Right forelimb (tissue), 1 donor: ENCODE measurements around the gene PPP1R3E.
A peak's percentile ranks its signal among the peaks of the same experiment; 100 is the strongest.
"Not testable (repeated sequence)": the region's sequence is repeated elsewhere in the genome, so short reads cannot be mapped to it uniquely, and the experiment has no call there.

Experiments
- DNase-seq: peaks from one replicate; pipeline ENCODE4 v3.0.0-alpha.2; 2018

PPP1R3E gene

DNA sequence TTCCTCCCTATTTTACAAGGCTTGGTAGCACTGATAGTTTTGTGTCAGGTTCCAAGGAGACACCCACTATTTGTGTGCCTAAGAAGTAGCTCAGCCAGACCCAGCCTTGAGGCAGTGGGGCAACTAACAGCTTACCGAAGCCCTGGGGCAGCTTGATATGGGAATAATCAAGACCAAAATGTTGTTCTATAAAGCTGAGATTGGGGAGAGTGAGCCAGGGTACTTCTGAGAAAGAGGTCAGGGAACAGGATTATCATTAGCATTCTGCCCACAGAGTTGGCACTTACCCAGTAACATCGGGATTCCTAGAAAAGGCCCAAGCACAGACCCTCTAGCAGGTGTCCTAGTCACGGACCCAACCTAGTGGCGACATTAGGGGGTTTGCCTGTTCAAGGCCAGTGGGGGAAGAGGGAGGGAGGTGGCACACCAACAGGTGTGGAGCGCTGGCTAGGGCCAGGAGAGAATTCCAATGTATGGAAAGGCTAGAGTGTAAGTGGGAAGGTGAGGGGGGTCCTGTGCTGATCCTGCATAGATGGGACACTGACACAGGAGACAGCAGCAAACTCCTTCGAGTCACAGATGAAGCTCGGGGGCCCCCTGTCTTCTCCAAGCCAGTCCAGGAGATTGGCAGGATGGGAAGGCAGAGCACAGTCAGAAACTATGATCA lies 4.9 kb downstream of the PPP1R3E start:
- no peak for DNase-seq

- DNase-seq = no peak
These were observed 5.6 kb downstream of the PPP1R3E start for GRCh38 chr14:23297096-23297495.

- no peak for DNase-seq
These were observed 6.5 kb downstream of the PPP1R3E start for GRCh38 chr14:23296012-23296777.

DNA sequence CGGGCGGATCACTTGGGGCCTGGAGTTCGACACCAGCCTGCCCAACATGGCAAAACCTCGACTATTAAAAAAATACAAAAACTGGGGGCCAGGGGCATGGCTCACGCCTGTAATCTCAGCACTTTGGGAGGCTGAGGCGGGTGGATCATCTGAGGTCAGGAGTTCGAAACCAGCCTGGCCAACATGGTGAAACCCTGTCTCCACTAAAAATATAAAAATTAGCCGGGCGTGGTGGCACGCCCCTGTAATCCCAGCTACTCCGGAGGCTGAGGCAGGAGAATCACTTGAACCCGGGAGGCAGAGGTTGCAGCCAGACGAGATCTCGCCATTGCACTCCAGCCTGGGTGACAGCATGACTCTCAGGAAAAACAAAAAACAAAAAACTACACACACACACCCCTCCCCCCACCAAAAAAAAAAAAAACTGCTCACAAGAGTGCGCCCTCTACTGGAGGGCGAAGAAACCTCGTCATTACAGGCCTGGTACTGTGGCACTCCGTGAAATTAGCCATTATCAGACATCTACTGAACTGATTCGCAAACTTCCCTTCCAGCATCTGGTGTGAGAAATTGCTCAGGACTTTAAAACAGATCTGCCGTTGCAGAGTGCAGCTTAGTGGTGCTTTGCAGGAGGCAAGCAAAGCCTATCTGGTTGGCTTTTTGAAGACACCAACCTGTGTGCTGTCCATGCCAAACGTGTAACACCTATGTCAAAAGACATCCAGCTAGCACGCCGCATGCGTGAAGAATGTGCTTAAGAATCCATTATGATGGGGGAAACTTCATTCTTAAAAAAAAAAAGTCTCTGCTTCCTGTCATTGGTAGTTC lies 7.7 kb downstream of the PPP1R3E start:
- peak; percentile 59 for DNase-seq

GRCh38 chr14:23286902-23287479 lies 15.7 kb downstream of the PPP1R3E start:
- no peak for DNase-seq

- DNase-seq = peak; percentile 99
These were observed 16.4 kb downstream of the PPP1R3E start, which contains the start of gene HOMEZ for GRCh38 chr14:23286020-23286901. Gene HOMEZ, minus strand, starts transcription at chr14:23286132. Its CDS starts 180 bp downstream, at chr14:23285952.

- no peak for DNase-seq
These were observed 17.1 kb downstream of the PPP1R3E start for GRCh38 chr14:23285530-23286019.

DNA sequence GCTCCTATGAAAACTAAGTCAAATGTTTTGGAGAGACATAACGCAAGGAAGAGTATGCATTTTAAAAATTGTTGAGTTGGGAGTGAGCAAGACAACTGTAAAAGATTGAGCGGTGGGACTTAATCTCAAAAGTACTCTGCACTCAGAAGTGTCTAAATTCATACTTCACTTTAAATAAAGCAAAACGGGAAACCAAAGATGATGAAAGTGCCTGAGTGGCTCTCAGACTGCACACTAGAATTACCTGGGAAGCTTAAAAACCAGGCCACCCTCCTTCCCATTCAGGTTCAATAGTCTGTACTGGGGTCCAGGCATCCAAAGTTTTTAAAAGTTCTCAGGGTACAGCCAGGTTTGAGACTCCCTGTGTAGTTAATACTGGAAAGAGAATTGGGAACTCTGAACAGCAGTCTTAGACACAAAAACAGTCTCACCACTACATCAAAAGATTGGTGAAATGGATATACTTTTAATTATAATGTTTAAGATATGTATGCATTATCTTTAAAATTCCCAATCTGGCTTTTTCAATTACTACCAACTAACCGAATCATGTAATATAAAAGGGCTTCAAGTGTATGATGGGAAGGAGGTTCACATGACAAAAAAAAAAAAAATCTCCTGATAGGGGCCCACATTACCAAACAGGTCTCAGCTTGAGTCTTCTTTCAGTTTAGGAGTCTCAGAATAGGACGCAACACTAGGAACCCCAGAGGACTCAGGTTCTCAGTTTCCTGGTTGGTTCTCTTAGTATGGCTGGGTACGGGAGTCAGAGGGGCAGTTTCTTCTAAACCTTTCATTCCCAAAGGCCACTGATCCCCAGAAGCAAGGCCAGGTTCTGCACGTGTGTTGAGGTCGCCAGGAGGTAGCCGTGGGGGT lies 17.8 kb downstream of the PPP1R3E start:
- DNase-seq = no peak

GRCh38 chr14:23281247-23281646 lies 21.4 kb downstream of the PPP1R3E start:
- no peak for DNase-seq

- not testable (repeated sequence) for DNase-seq
These were observed 24.7 kb downstream of the PPP1R3E start for GRCh38 chr14:23277928-23278327.

GRCh38 chr14:23277189-23277588 lies 25.5 kb downstream of the PPP1R3E start:
- no peak for DNase-seq

- DNase-seq = no peak
These were observed 27.2 kb downstream of the PPP1R3E start for GRCh38 chr14:23275412-23275811.

- no peak for DNase-seq
These were observed 33.5 kb downstream of the PPP1R3E start for GRCh38 chr14:23269193-23269592.

DNA sequence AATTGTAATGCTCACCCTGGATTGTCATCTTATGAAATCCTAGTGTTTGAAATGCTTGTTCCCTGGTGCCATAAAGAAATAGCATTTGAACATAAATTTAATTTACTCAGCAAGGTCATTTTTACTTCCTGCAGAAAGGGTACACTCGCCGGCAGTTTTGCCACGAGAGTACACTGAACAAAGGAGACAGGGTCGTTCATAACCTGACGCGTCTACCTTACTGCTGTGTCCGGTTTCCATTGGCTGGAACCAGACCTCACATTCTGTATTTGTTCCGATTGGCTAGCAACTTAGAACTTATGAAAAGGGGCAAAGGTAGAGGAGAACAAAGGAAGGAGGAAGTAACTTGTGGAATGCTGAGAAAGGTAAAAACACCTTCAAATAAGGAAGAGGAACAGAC lies 41.8 kb downstream of the PPP1R3E start:
- not testable (repeated sequence) for DNase-seq

DNA sequence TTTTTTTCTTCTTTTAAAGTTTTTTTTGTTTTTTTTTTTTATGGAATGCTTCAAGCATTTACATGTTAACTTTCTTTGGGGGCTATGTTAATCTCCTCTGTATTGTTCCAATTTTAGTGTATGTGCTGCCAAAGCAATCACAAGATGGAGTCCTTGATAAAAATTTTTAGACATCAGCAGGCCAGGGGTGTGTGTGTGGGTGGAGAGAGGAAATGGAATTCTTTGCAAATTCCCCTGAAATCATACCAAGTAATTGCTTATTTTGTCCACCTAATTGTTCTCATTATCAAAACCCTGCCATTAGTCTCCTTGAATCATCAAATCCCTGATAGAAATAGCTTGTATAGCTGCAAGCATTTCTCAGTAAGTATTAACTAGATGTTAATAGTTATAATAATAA lies 43.2 kb downstream of the PPP1R3E start:
- no peak for DNase-seq

- no peak for DNase-seq
These were observed 44.4 kb downstream of the PPP1R3E start for GRCh38 chr14:23258256-23258655.

DNA sequence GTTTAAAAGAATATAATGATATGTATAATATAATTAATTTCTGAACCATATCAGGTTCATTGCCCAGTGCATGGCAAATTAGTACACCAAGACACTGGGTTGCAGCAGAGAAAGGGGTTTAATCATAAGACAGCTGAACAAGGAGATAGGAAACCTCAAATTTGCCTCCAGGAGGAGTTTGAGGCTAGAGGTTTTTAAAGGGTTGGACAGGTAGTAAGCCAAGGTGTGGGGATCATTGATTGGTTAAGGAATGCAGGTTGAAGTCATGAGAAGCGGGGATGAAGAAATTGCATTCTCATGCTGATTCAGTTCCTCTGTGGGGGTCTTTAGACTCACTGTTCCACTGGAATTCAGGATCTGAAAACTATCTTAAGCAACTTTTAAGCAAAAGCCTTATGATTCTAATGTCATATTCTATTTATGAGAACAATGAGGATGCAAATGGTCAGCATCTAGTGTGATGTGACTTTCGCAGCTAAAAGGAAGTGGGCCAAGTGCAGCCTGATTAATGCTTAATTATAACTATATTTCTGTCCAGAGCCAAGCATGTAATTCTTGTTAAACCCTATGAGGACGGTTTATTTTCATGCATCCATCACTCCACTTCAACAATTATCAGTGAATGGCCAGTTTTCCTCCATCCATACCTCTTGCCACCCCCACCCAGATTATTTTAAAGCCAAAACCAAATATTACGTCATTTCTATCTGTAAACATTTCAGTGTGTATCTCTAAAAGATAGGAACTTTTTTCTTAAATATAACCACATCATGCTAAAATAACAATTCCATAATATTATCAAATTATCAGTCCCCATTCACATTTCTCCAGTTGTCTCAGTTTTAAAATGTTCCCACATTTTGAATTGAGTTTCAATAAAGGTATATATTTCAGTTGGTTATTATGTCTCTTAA lies 50.0 kb downstream of the PPP1R3E start:
- no peak for DNase-seq

- DNase-seq = no peak
These were observed 50.7 kb downstream of the PPP1R3E start for GRCh38 chr14:23252006-23252405.

- no peak for DNase-seq
These were observed 52.8 kb downstream of the PPP1R3E start for GRCh38 chr14:23249824-23250223.

DNA sequence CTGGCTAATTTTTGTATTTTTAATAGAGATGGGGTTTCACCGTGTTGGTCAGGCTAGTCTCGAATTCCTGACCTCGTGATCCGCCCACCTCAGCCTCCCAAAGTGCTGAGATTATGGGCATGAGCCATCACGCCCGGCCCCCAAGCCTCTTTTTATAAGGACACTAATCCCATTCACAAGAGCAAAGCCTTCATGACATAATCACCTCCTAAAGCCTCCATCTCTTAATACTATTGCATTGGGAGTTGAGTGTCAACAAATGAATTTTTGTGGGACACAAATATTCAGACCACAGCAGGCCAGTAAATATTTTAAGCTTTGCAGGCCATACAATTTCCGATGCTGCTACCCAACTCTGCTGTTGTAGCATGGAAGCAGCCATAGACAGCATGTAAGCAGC lies 54.1 kb downstream of the PPP1R3E start:
- DNase-seq = no peak
